HL-60 (cell line): Measurements from ENCODE around the gene DNAJB7.
A peak's percentile ranks its signal among the peaks of the same experiment; 100 is the strongest.

Source experiments
- DNase-seq, 2 experiments: peaks; one replicate each; pipeline ENCODE4 v3.0.0-alpha.2; 2010 to 2020; ENCODE audit warnings: low read depth in 1 of 2, low spot score in 1 of 2
- H3K27ac ChIP-seq: fragments of 250-450 bp; sonication (Bioruptor Pico); replicated peaks from 2 replicates; pipeline ENCODE4 v1.5.1; 2020; ENCODE audit warnings: mild to moderate bottlenecking, moderate library complexity
- H3K27me3 ChIP-seq: fragments of 250-450 bp; sonication (Bioruptor Pico); 2 replicates; pipeline ENCODE4 v1.5.1; 2021; ENCODE audit warnings: mild to moderate bottlenecking, moderate library complexity; ENCODE audit not compliant: insufficient read depth, poor library complexity, severe bottlenecking
- H3K4me3 ChIP-seq: replicated peaks from 2 replicates; pipeline ENCODE4 v1.5.1; 2011; ENCODE audit warnings: mild to moderate bottlenecking, control low read depth, low read length; ENCODE audit not compliant: insufficient read depth
- GABPA ChIP-seq: IDR thresholded peaks from 2 replicates; pipeline ENCODE4 v1.6.1; 2012; ENCODE audit warnings: low read depth
- POLR2AphosphoS5 ChIP-seq: IDR thresholded peaks from 2 replicates; pipeline ENCODE4 v1.6.1; 2012; ENCODE audit warnings: low read depth
- SPI1 ChIP-seq: IDR thresholded peaks from 2 replicates; pipeline ENCODE4 v1.6.1; 2012; ENCODE audit warnings: low read depth, mild to moderate bottlenecking, borderline replicate concordance
- TF ChIP-seq, protein P1 (sequence below): IDR thresholded peaks from 2 replicates; pipeline ENCODE4 v1.6.1; 2012; ENCODE audit warnings: low read depth; ENCODE audit not compliant: insufficient replicate concordance
- TF ChIP-seq, protein P2 (sequence below): IDR thresholded peaks from one replicate; pipeline ENCODE4 v1.5.1; 2011; ENCODE audit warnings: low read length, control low read depth, inconsistent platforms; ENCODE audit not compliant: insufficient read depth

The DNAJB7 gene

DNA sequence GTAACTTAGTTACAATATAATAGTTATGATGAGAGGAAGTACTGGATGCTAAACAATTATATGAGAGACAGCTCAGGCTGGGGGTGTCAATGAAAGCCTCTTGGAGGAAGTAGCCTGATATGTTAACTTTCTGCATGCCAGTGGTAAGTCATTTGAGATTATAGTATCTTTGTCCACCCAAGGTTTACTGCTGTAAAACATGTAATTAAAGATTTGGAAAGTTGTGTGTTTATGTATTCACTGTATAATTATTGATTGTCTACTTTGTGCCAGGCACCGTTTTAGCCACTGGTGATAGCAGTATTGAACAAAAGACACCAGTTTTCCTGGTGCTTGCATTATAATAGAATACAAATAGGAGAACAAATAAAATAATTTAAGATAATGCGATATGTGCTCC is 624 bp upstream of the DNAJB7 start:
- DNase-seq, result no peak
- TF ChIP-seq, protein P1, sequence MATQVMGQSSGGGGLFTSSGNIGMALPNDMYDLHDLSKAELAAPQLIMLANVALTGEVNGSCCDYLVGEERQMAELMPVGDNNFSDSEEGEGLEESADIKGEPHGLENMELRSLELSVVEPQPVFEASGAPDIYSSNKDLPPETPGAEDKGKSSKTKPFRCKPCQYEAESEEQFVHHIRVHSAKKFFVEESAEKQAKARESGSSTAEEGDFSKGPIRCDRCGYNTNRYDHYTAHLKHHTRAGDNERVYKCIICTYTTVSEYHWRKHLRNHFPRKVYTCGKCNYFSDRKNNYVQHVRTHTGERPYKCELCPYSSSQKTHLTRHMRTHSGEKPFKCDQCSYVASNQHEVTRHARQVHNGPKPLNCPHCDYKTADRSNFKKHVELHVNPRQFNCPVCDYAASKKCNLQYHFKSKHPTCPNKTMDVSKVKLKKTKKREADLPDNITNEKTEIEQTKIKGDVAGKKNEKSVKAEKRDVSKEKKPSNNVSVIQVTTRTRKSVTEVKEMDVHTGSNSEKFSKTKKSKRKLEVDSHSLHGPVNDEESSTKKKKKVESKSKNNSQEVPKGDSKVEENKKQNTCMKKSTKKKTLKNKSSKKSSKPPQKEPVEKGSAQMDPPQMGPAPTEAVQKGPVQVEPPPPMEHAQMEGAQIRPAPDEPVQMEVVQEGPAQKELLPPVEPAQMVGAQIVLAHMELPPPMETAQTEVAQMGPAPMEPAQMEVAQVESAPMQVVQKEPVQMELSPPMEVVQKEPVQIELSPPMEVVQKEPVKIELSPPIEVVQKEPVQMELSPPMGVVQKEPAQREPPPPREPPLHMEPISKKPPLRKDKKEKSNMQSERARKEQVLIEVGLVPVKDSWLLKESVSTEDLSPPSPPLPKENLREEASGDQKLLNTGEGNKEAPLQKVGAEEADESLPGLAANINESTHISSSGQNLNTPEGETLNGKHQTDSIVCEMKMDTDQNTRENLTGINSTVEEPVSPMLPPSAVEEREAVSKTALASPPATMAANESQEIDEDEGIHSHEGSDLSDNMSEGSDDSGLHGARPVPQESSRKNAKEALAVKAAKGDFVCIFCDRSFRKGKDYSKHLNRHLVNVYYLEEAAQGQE, result no peak
- TF ChIP-seq GABPA, result no peak
- no peak for TF ChIP-seq SPI1
- TF ChIP-seq, protein P2, sequence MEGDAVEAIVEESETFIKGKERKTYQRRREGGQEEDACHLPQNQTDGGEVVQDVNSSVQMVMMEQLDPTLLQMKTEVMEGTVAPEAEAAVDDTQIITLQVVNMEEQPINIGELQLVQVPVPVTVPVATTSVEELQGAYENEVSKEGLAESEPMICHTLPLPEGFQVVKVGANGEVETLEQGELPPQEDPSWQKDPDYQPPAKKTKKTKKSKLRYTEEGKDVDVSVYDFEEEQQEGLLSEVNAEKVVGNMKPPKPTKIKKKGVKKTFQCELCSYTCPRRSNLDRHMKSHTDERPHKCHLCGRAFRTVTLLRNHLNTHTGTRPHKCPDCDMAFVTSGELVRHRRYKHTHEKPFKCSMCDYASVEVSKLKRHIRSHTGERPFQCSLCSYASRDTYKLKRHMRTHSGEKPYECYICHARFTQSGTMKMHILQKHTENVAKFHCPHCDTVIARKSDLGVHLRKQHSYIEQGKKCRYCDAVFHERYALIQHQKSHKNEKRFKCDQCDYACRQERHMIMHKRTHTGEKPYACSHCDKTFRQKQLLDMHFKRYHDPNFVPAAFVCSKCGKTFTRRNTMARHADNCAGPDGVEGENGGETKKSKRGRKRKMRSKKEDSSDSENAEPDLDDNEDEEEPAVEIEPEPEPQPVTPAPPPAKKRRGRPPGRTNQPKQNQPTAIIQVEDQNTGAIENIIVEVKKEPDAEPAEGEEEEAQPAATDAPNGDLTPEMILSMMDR, result no peak
- no peak for TF ChIP-seq POLR2AphosphoS5
- Histone ChIP-seq H3K27ac (no peak overlapping the region), H3K4me3 (no peak overlapping the region), H3K27me3 (no peaks in the 10 kb centered on the region)

DNA sequence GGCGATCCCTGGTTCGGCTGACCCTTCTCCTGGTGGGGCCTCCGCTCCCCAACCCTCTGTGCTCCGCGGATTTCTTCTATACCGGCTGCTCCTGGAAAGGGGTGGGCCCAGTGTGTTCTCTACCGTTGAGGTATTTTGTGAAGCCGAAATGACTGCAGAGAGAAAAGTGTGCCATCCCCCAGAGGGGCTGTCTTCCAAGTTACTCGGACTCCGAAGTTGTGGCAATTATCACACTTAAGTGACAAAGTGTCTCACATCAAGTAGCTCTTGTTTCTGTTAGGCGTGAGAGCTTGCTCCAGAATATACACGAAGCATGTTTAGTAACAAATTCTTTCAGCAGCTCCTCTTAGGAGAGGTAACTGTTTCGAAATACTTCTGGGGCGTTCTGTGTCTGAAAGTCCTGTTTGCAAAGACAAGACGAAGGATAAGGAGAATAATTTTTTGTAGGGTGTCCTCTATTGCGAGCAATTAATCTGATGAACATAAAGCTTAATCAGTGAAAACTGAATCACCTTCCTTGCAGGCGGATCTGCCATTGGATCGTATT is 4.5 kb downstream of the DNAJB7 start:
- peak in 1 of 2 experiments; percentile 14 for DNase-seq
- Histone ChIP-seq H3K4me3 (peak overlapping the region; percentile 95), H3K27me3 (no peaks in the 10 kb centered on the region), H3K27ac (peak overlapping the region; percentile 96)
- TF ChIP-seq, protein P2, result no peak
- TF ChIP-seq, protein P1, result no peak
- TF ChIP-seq SPI1, result no peak
- TF ChIP-seq GABPA, result no peak; the same call in 1 of the 2 replicates
- no peak; the same call in 1 of the 2 replicates for TF ChIP-seq POLR2AphosphoS5

DNA sequence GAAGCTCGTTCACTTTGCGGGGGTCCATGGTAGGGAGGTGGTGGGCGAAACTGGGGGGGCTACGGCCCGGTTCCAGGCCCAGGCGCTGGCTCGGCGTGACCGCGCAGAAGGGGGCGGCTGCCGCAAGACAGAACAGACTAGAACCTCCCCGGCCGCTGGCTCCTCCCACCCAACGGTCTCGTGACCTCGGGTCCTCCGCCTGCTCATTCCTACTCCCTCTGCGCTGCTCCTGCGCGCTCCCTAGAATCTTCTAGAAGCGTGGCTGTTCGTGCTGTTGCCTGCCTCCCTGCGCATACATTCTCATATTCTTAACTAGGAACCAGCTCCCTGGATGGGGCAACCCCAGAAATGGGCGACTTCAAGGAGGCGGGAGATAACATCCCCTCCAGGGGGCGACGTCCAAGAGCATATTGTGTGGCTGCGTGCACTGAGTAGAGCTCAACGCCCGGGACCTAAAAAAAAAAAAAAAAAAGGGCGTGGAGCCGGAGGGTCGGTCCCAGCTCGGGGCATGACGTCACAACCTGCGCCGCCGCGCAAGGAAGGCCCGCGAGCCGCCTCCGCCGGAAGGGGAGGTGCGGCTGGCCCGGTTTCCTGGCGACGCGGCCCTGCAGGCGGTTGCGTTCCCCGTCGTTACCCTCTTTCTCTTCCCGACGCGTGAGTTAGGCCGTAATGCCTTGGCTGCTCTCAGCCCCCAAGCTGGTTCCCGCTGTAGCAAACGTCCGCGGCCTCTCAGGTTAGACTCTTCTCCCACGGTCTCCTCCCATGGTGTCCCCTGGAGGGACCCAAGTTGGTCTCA is 5.2 kb downstream of the DNAJB7 start, which contains the start of the genes ST13 and XPNPEP3:
ST13 (minus strand) TSS at position 127 of the 796 bp plus-strand sequence; CDS start at position 28, 99 bp downstream.
XPNPEP3 (plus strand) TSS at position 636 of the 796 bp plus-strand sequence; CDS start at position 670, 34 bp downstream.
- peak within 1 kb of the TSS; percentile 96 for H3K27ac ChIP-seq
- peak within 1 kb of the TSS; percentile 95 for H3K4me3 ChIP-seq
- TF ChIP-seq, protein P2, result no peak
- peak; percentile 71 for TF ChIP-seq POLR2AphosphoS5
- peak; percentile 86 for TF ChIP-seq GABPA
- TF ChIP-seq SPI1, result no peak
- TF ChIP-seq, protein P1, result peak; percentile 32
- DNase-seq, result peak; percentile 92 to 98
- H3K27me3 ChIP-seq, result no peaks in the 10 kb centered on the region
